GM23338 (cell line): ENCODE results near the gene DENND4A. TPM values are rescaled to one million over a fixed set of nuclear protein-coding genes. Genes with fewer than 3 reads are reported as not detected.

Experiments used
- ATAC-seq: fragments of 200-7000 bp; cut with Tn5 transposase; 3 replicates; pipeline ENCODE4 v1.9.1; 2020
- DNase-seq: peaks from one replicate; pipeline ENCODE4 v3.0.0-alpha.2; 2015; ENCODE audit warnings: low spot score
- H2AFZ ChIP-seq: fragments of 200-600 bp; sonication (generic); 2 replicates; pipeline ENCODE4 v1.8.0; 2016; ENCODE audit warnings: antibody characterized with exemption, mild to moderate bottlenecking, moderate library complexity
- H3F3A ChIP-seq: fragments of 200-600 bp; sonication (generic); replicated peaks from 2 replicates; pipeline ENCODE4 v1.8.0; 2017; ENCODE audit warnings: antibody characterized with exemption, mixed run types, low read depth
- H3K27ac ChIP-seq: fragments of 200-600 bp; sonication (generic); 2 replicates; pipeline ENCODE4 v1.6.1; 2016; ENCODE audit warnings: low read depth
- H3K27me3 ChIP-seq: fragments of 200-600 bp; sonication (generic); 2 replicates; pipeline ENCODE4 v1.8.0; 2016; ENCODE audit warnings: mild to moderate bottlenecking, mixed run types, moderate library complexity; ENCODE audit not compliant: insufficient read depth
- H3K36me3 ChIP-seq: fragments of 200-600 bp; sonication (generic); 2 replicates; pipeline ENCODE4 v1.8.0; 2016; ENCODE audit warnings: mild to moderate bottlenecking; ENCODE audit not compliant: insufficient read depth
- H3K4me1 ChIP-seq: fragments of 200-600 bp; sonication (generic); 2 replicates; pipeline ENCODE4 v1.8.0; 2016; ENCODE audit warnings: mild to moderate bottlenecking, moderate library complexity; ENCODE audit not compliant: insufficient read depth
- H3K4me2 ChIP-seq: fragments of 200-600 bp; sonication (generic); 2 replicates; pipeline ENCODE4 v1.7.1; 2017; ENCODE audit warnings: mixed run types
- H3K4me3 ChIP-seq: fragments of 200-600 bp; sonication (generic); 2 replicates; pipeline ENCODE4 v1.6.1; 2016; ENCODE audit warnings: mixed run types
- H3K79me2 ChIP-seq: fragments of 200-600 bp; sonication (generic); replicated peaks from 2 replicates; pipeline ENCODE4 v1.8.0; 2017; ENCODE audit warnings: mild to moderate bottlenecking; ENCODE audit not compliant: insufficient read depth
- H3K9me2 ChIP-seq: fragments of 200-600 bp; sonication (generic); 2 replicates; pipeline ENCODE4 v1.8.0; 2017; ENCODE audit not compliant: insufficient read depth
- H4K20me1 ChIP-seq: fragments of 200-600 bp; sonication (generic); replicated peaks from 2 replicates; pipeline ENCODE4 v1.8.0; 2017; ENCODE audit warnings: mild to moderate bottlenecking; ENCODE audit not compliant: insufficient read depth
- H3K27ac Mint-ChIP-seq: 2 replicates; pipeline ENCODE4 v1.8.0; 2020; ENCODE audit warnings: inconsistent platforms, mild to moderate bottlenecking, moderate library complexity, mixed read lengths
- H3K27me3 Mint-ChIP-seq: 3 replicates; pipeline ENCODE4 v1.8.0; 2022; ENCODE audit warnings: low read depth, mild to moderate bottlenecking, moderate library complexity, mixed read lengths, inconsistent platforms; ENCODE audit not compliant: insufficient read depth, poor library complexity
- H3K36me3 Mint-ChIP-seq: 3 replicates; pipeline ENCODE4 v1.8.0; 2021; ENCODE audit warnings: low read depth, mild to moderate bottlenecking, inconsistent platforms, moderate library complexity, mixed read lengths
- H3K4me1 Mint-ChIP-seq: 3 replicates; pipeline ENCODE4 v1.8.0; 2020; ENCODE audit warnings: mild to moderate bottlenecking, inconsistent platforms, mixed read lengths
- H3K4me3 Mint-ChIP-seq: 3 replicates; pipeline ENCODE4 v1.8.0; 2021; ENCODE audit warnings: moderate library complexity, mild to moderate bottlenecking, inconsistent platforms, mixed read lengths
- H3K9me3 Mint-ChIP-seq: 3 replicates; pipeline ENCODE4 v1.8.0; 2020; ENCODE audit warnings: moderate library complexity, mild to moderate bottlenecking, inconsistent platforms, mixed read lengths
- CTCF ChIP-seq, 2 experiments: fragments of 200-600 bp in 1 of 2; sonication (generic) in 1 of 2; conservative IDR thresholded peaks; 2 replicates each; pipeline versions ENCODE4 v1.5.1 to v1.6.1; 2016 to 2017; ENCODE audit warnings: antibody characterized with exemption in 2 of 2, low read depth in 2 of 2, mild to moderate bottlenecking in 2 of 2, moderate library complexity in 1 of 2
- ETS1 ChIP-seq: IDR thresholded peaks from 2 replicates; pipeline ENCODE4 v1.6.1; 2016; ENCODE audit warnings: antibody characterized with exemption
- EZH2phosphoT487 ChIP-seq: fragments of 200-600 bp; sonication (generic); IDR thresholded peaks from one replicate; pipeline ENCODE4 v1.8.1; 2018; ENCODE audit warnings: antibody characterized with exemption; ENCODE audit not compliant: unreplicated experiment
- JUNB ChIP-seq: IDR thresholded peaks from one replicate; pipeline ENCODE4 v1.6.1; 2016; ENCODE audit warnings: antibody characterized with exemption; ENCODE audit not compliant: unreplicated experiment
- NANOG ChIP-seq: IDR thresholded peaks from 2 replicates; pipeline ENCODE4 v1.6.1; 2016; ENCODE audit warnings: antibody characterized with exemption, borderline replicate concordance
- POLR2AphosphoS5 ChIP-seq: IDR thresholded peaks from 2 replicates; pipeline ENCODE4 v1.6.1; 2016; ENCODE audit warnings: antibody characterized with exemption, low read depth
- REST ChIP-seq: IDR thresholded peaks from one replicate; pipeline ENCODE4 v1.6.1; 2018; ENCODE audit warnings: antibody characterized with exemption; ENCODE audit not compliant: unreplicated experiment
- STAT1 ChIP-seq: IDR thresholded peaks from one replicate; pipeline ENCODE4 v1.6.1; 2016; ENCODE audit warnings: antibody characterized with exemption; ENCODE audit not compliant: unreplicated experiment
- ZNF114 ChIP-seq: fragments of 250-450 bp; sonication (Bioruptor Pico); IDR thresholded peaks from 2 replicates; pipeline ENCODE4 v1.5.0; 2020; ENCODE audit warnings: mild to moderate bottlenecking, moderate library complexity
- ZNF331 ChIP-seq: fragments of 250-450 bp; sonication (Bioruptor Pico); IDR thresholded peaks from 2 replicates; pipeline ENCODE4 v1.5.0; 2020; ENCODE audit warnings: low read depth, mild to moderate bottlenecking, moderate library complexity
- polyA plus RNA-seq: library from polyadenylated mRNA; unstranded; fragments of >200 nt; fragmentation: Nextera tagmentation; extraction: Ambion mirVana; gene quantifications from 2 replicates; pipeline ENCODE4 v1.2.1, GENCODE V29; 2016
- total RNA-seq: library from RNA; depleted of rRNA; stranded (reverse); fragments of >200 nt; shearing (Covaris generic); gene quantifications from 2 replicates; pipeline ENCODE4 v1.2.3, GENCODE V29; 2014

The DENND4A gene
- total and polyA plus RNA-seq, 2 experiments from 2014 or later: 3.4 to 9.0 TPM

- TF ChIP-seq ETS1: no peak
- TF ChIP-seq CTCF (conservative IDR thresholded peaks at IDR 0.05; ENCODE audit: low read depth in 2 of 2): no peak
- TF ChIP-seq NANOG: no peak
- TF ChIP-seq JUNB: no peak
- no peak for TF ChIP-seq EZH2phosphoT487
- no peak for TF ChIP-seq REST
- TF ChIP-seq ZNF114 (CRISPR knock-in tag): no peak
- no peak for TF ChIP-seq POLR2AphosphoS5
Observed at GRCh38 chr15:65724464-65725215, 67.5 kb downstream of the DENND4A start (continued).

GRCh38 chr15:65723876-65724275, 68.2 kb downstream of the DENND4A start:
- ATAC-seq (no peak), DNase-seq (no peak)
- Mint-ChIP-seq H3K4me1 (no peaks in the 10 kb centered on the region), H3K36me3 (no peaks in the 10 kb centered on the region), H3K27ac (no peak overlapping the region), H3K27me3 (peaks cover 1% of the 10 kb centered on the region), H3K4me3 (no peak overlapping the region), H3K9me3 (no peaks in the 10 kb centered on the region)
- no peaks in the 10 kb centered on the region for H3K27me3 ChIP-seq
- H3K4me3 ChIP-seq: no peak overlapping the region
- no peaks in the 10 kb centered on the region for H3K9me2 ChIP-seq
- H2AFZ ChIP-seq: no peak overlapping the region
- no peaks in the 10 kb centered on the region for H3K79me2 ChIP-seq
- H3K4me2 ChIP-seq: no peak overlapping the region
- H3F3A ChIP-seq: no peaks in the 10 kb centered on the region
- H4K20me1 ChIP-seq: no peaks in the 10 kb centered on the region
- no peaks in the 10 kb centered on the region for H3K4me1 ChIP-seq
- no peak overlapping the region for H3K27ac ChIP-seq
- no peaks in the 10 kb centered on the region for H3K36me3 ChIP-seq
- TF ChIP-seq EZH2phosphoT487 (no peak), NANOG (no peak), STAT1 (no peak), ZNF331 (CRISPR knock-in tag) (no peak), REST (no peak)
